H7 (cell line): Measurements from ENCODE around the gene ARHGAP12. TPM values are rescaled to one million over a fixed set of nuclear protein-coding genes. Genes with fewer than 3 reads are reported as not detected.
"Not testable (repeated sequence)": the region's sequence is repeated elsewhere in the genome, so short reads cannot be mapped to it uniquely, and the experiment has no call there.

Source experiments
- DNase-seq: peaks from one replicate; pipeline ENCODE4 v3.0.0; 2012
- H3K27me3 ChIP-seq: 2 replicates; pipeline ENCODE4 v1.6.0; 2011; ENCODE audit warnings: mild to moderate bottlenecking, low read length; ENCODE audit not compliant: control insufficient read depth, insufficient read depth
- H3K36me3 ChIP-seq: replicated peaks from 2 replicates; pipeline ENCODE4 v1.5.1; 2011; ENCODE audit warnings: low read length; ENCODE audit not compliant: control insufficient read depth, insufficient read depth
- H3K4me3 ChIP-seq: 2 replicates; pipeline ENCODE4 v1.5.1; 2011; ENCODE audit warnings: low read depth, mild to moderate bottlenecking, control low read depth, low read length, moderate library complexity; ENCODE audit not compliant: insufficient read depth
- total RNA-seq: library from RNA; depleted of rRNA; stranded (reverse); fragments of >200 nt; shearing (Covaris generic); gene quantifications from 2 replicates; pipeline ENCODE4 v1.2.3, GENCODE V29; 2014

Gene ARHGAP12
- total RNA-seq, 1 experiment from 2014 or later = 28.5 TPM

GRCh38 chr10:31895722-31896121, 32.9 kb downstream of the ARHGAP12 start:
- not testable (repeated sequence) for H3K4me3 ChIP-seq, H3K36me3 ChIP-seq, DNase-seq, H3K27me3 ChIP-seq

DNA sequence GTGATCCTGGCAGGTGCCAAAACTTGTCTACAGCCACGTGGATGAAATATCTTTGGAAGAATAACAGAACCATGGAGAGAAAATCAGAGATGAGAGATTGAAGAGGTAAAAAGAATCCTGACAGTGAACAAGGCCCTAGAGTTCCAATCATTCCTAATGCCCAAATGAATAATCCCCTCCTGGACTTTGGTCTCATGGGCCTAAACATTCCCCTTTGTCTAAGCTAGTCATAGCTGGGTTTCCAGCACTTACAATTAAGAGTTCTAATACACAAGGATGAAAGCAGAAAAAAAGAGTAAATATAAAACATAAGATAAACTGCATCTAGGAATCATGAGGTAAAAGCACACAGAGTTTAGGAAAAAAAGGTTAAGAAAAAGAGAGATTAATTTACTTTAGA, 40.2 kb downstream of the ARHGAP12 start:
- no peak for DNase-seq
- Histone ChIP-seq H3K4me3 (no peak overlapping the region), H3K36me3 (no peaks in the 10 kb centered on the region), H3K27me3 (no peaks in the 10 kb centered on the region)

GRCh38 chr10:31887850-31888249, 40.8 kb downstream of the ARHGAP12 start:
- Histone ChIP-seq H3K36me3 (no peaks in the 10 kb centered on the region), H3K27me3 (no peaks in the 10 kb centered on the region), H3K4me3 (no peak overlapping the region)
- no peak for DNase-seq

DNA sequence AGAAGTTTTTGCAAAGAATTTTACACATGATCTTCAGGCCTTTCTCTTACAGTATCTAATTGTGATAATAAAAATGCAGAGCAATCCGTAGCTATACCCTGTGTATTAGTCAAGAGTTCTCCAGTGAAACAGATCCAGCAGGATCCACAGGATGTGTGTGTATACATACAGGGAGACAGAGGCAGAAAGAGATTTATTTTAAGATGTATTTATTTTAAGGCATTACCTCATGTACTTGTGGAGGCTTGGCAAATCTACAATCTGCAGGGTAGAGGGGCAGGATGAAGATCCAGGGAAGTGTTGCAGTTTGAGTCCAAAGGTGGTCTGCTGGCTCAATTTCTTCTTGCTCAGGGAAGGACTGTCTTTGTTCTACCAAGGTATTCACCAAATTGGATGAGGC, 41.7 kb downstream of the ARHGAP12 start:
- no peaks in the 10 kb centered on the region for H3K36me3 ChIP-seq
- no peak overlapping the region for H3K4me3 ChIP-seq
- DNase-seq = no peak
- no peaks in the 10 kb centered on the region for H3K27me3 ChIP-seq

DNA sequence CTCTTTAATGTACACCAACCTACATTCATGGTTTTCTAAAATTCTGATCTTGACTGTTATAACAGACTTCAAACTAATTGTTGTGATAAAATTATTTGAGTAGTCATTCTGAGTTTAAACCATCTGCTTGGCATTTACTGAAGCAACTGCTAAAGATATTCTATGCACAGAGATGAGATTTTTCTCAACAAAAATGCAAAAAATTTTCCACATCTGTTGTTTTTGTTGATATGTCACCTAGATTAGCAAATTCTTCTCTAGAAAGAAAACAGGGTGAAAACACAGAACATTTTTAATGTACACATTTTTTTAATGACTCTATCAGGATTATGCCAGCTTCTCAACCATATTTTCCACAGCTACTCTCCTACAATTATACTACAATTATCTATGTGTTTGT, 42.7 kb downstream of the ARHGAP12 start:
- DNase-seq = no peak
- Histone ChIP-seq H3K36me3 (no peaks in the 10 kb centered on the region), H3K4me3 (no peak overlapping the region), H3K27me3 (no peaks in the 10 kb centered on the region)

DNA sequence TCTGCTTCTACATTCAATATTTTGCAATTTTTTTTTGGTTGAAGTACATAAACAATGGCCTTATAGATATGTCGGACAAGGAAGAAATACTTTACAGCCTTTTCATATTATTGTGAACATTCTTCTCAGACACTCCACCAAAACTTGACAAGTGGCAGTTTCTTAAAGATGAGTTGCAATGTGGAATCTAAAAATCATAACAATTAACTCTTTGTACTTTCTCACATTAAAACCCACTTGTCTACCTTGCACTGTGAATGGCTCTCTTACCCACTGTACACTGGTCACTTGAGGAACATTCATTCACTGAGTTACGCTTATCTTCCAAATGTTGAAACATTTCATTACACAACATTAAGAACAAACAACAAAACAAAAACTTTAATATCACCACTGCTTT, 44.2 kb downstream of the ARHGAP12 start:
- H3K4me3 ChIP-seq = no peak overlapping the region
- DNase-seq = no peak
- no peaks in the 10 kb centered on the region for H3K27me3 ChIP-seq
- H3K36me3 ChIP-seq = no peaks in the 10 kb centered on the region

GRCh38 chr10:31883397-31883796, 45.2 kb downstream of the ARHGAP12 start:
- no peaks in the 10 kb centered on the region for H3K27me3 ChIP-seq
- no peak for DNase-seq
- H3K4me3 ChIP-seq = no peak overlapping the region
- H3K36me3 ChIP-seq = no peaks in the 10 kb centered on the region

DNA sequence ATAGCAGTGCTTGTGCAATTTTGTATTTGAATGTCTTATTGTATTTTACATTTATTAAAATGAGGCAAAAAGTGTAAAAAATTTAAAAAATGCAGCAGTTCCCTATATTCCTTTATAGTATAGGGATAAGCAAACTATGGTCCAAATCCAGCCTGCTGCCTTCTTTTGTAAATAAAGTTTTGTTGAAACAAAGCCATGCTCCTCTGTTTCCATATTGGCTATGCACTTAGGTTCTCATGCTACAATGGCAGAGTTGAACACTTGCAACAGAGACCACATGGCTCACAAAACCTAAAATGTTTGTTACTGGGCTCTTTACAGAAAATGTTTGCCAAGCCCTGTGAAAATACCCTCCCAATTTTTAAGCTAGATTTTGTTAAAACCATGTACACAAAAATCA, 50.1 kb downstream of the ARHGAP12 start:
- no peaks in the 10 kb centered on the region for H3K36me3 ChIP-seq
- H3K4me3 ChIP-seq = no peak overlapping the region
- no peak for DNase-seq
- no peaks in the 10 kb centered on the region for H3K27me3 ChIP-seq

DNA sequence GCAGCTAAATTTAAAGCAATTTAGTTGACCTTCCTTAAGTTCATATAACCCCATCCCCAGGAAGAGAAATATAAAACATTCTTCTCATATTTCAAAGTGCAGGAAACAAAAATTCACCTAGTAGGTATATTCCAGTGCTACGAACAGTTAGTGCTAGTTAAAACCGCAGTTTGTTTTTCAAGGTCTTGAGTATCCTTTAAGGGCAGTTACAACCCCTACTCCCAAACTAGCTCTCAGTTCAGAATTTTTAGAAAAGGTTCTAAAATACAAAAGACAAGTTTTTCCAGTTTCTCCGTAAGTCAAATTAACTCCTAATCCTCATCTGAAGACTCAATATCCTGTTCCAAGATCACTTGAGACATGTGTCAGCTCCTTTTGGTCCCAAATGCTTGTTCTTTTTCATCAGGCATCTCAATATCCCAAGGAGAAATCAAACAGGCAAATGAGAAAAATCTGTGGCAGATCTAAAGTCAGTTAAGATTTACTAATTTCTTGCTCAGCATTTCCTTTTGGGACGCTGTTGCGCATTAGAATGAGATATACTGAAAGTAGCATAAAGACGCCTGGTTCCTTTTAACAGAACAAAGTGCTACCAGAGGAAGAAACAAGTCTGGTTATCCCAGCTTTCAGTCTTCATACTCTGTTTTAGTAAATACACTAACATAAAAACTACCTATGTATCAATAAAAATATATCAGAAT, 51.8 kb downstream of the ARHGAP12 start:
- Histone ChIP-seq H3K27me3 (no peaks in the 10 kb centered on the region), H3K36me3 (no peaks in the 10 kb centered on the region), H3K4me3 (no peak overlapping the region)
- DNase-seq = no peak

- H3K36me3 ChIP-seq = no peaks in the 10 kb centered on the region
- no peak for DNase-seq
- H3K27me3 ChIP-seq = no peaks in the 10 kb centered on the region
- H3K4me3 ChIP-seq = no peak overlapping the region
These were observed 53.0 kb downstream of the ARHGAP12 start for GRCh38 chr10:31875608-31876007.

DNA sequence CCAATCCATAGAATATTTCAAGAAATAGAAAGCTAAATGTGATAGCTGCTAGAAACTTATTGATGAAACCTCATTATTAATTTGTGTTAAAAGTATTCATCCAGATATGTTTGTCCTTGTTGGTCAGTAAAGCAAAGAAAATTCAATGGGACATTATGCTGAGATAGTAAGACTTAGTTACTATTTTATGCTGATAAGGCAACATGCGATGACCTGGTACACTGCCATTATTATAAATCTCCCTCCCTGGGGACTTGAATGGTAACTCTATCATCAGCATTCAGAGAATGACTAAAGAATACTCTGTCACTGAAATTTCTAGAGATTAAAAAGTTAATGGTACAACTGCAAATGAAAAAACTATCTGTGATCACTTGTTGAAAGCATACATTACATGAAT, 54.9 kb downstream of the ARHGAP12 start:
- Histone ChIP-seq H3K4me3 (no peak overlapping the region), H3K27me3 (no peaks in the 10 kb centered on the region), H3K36me3 (no peaks in the 10 kb centered on the region)
- DNase-seq = no peak

GRCh38 chr10:31871266-31872065, 57.2 kb downstream of the ARHGAP12 start:
- Histone ChIP-seq H3K27me3 (no peaks in the 10 kb centered on the region), H3K36me3 (no peaks in the 10 kb centered on the region), H3K4me3 (no peak overlapping the region)
- DNase-seq = no peak

DNA sequence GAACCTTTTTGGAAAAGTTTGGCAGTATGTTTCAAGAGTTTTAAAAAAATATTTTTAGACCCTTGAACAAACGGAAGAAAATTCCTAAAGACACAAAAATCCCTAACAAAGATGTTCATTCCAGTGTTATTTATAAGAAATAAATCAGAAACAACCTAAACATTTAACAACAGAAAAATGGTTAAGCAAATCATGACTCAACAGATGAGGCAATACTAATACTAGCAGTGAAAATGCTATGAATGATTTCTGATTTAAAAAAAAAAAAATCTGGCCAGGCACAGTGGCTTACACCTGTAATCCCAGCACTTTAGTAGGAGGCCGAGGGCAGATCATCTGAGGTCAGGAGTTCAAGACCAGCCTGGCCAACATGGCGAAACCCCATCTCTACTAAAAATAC, 61.0 kb downstream of the ARHGAP12 start:
- H3K36me3 ChIP-seq = no peaks in the 10 kb centered on the region
- no peaks in the 10 kb centered on the region for H3K27me3 ChIP-seq
- H3K4me3 ChIP-seq = no peak overlapping the region
- DNase-seq = no peak

GRCh38 chr10:31866118-31866670, 62.4 kb downstream of the ARHGAP12 start:
- Histone ChIP-seq H3K27me3 (no peaks in the 10 kb centered on the region), H3K36me3 (no peaks in the 10 kb centered on the region), H3K4me3 (no peak overlapping the region)

DNA sequence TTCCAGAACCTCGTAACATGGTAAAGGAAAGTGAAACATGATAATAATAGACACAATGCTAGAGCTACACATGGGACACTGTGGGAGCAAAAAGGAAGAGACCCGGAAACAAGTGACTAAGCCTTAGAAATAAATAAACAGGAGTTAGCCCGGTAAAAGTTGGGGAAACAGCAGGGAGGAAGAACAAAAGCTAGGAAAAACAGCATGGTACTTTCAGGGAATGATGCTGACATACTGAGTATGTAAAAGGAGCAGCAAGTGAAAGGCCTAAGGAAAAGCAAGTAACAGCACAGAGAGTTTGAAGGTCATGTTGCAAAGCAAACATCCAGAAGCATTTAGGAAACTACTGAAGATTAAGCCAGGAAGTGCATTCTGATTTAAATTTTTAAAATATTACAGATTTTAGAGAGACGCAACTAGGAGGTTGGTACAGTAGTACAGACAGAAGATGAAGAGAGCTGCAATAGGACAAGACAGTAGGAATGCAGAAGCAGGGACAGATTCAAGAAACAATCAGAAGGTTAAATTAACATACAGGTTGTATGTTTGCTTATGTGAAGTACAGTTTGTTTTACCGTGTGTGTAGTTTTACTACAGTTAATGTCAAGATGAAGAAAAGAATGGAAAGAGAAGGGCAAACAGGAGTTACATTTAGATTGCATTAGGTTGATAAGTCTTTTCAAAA, 63.7 kb downstream of the ARHGAP12 start:
- DNase-seq = peak; percentile 50
- Histone ChIP-seq H3K4me3 (no peak overlapping the region), H3K36me3 (no peaks in the 10 kb centered on the region), H3K27me3 (no peaks in the 10 kb centered on the region)

More at GRCh38 chr10:31866118-31866670, 62.4 kb downstream of the ARHGAP12 start:
- no peak for DNase-seq
